SIG-M5 (cell line): Measurements from ENCODE around the gene NLGN4Y.

Experiments used
- DNase-seq: peaks from one replicate; lab custom pipeline; 2025; lab: John Stamatoyannopoulos, UW

NLGN4Y gene

GRCh38 chrY:14524272-14525231 is at the start of gene NLGN4Y:
Gene NLGN4Y, plus strand, starts transcription at chrY:14524529. Its CDS starts 97,591 bp downstream, at chrY:14622120.
- DNase-seq = no peak

- DNase-seq = no peak
Measured at GRCh38 chrY:14485935-14486334, 38.4 kb upstream of the NLGN4Y start.

GRCh38 chrY:14490226-14490625 is 34.1 kb upstream of the NLGN4Y start:
- no peak for DNase-seq

GRCh38 chrY:14498071-14498470 is 26.3 kb upstream of the NLGN4Y start:
- DNase-seq = no peak

- DNase-seq = no peak
Measured at GRCh38 chrY:14504592-14504991, 19.7 kb upstream of the NLGN4Y start.

- DNase-seq = no peak
Measured at GRCh38 chrY:14522379-14522950, 1.9 kb upstream of the NLGN4Y start.

GRCh38 chrY:14523491-14524271 is 648 bp upstream of the NLGN4Y start:
- DNase-seq = no peak

- DNase-seq = no peak
Measured at GRCh38 chrY:14525315-14525714, 986 bp downstream of the NLGN4Y start.

- no peak for DNase-seq
Measured at GRCh38 chrY:14528361-14528760, 4.0 kb downstream of the NLGN4Y start.

GRCh38 chrY:14536703-14537102 is 12.4 kb downstream of the NLGN4Y start:
- no peak for DNase-seq

GRCh38 chrY:14543506-14543905 is 19.2 kb downstream of the NLGN4Y start:
- no peak for DNase-seq

GRCh38 chrY:14581294-14581693 is 57.0 kb downstream of the NLGN4Y start:
- no peak for DNase-seq

- no peak for DNase-seq
Measured at GRCh38 chrY:14586725-14587124, 62.4 kb downstream of the NLGN4Y start.

- DNase-seq = no peak
Measured at GRCh38 chrY:14601372-14601771, 77.0 kb downstream of the NLGN4Y start.

GRCh38 chrY:14617625-14618024 is 93.3 kb downstream of the NLGN4Y start:
- DNase-seq = no peak

GRCh38 chrY:14618513-14618912 is 94.2 kb downstream of the NLGN4Y start:
- no peak for DNase-seq

GRCh38 chrY:14628208-14628607 is 103.9 kb downstream of the NLGN4Y start:
- DNase-seq = no peak

- no peak for DNase-seq
Measured at GRCh38 chrY:14631676-14632075, 107.3 kb downstream of the NLGN4Y start.

- no peak for DNase-seq
Measured at GRCh38 chrY:14633718-14634117, 109.4 kb downstream of the NLGN4Y start.

- DNase-seq = no peak
Measured at GRCh38 chrY:14634954-14635353, 110.6 kb downstream of the NLGN4Y start.

- DNase-seq = no peak
Measured at GRCh38 chrY:14637551-14637950, 113.2 kb downstream of the NLGN4Y start.

- no peak for DNase-seq
Measured at GRCh38 chrY:14641853-14642252, 117.5 kb downstream of the NLGN4Y start.
